ENCODE results near the gene UBXN2A.

DNA sequence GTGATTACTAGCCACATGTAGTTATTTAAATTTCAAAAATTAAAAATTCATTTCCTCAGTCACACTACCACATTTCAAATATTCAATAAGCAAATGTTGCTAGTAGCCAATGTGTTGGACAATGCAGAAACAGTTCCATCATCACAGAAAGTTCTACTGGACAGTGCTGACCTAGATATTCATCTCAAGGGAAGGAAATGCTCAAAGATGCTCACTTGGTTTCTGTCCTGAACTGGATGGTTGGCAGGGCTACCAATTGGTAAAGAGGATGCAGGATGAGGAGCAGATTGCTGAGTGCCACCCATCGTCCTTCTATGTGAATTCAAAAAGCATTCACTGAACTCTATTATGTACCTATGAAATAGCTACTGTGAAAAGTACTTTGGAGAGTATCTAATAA, 6.0 kb upstream of the UBXN2A start:
- no peak for TF ChIP-seq POLR2A (IDR thresholded peaks at IDR 0.05)
- TF ChIP-seq, protein P1, sequence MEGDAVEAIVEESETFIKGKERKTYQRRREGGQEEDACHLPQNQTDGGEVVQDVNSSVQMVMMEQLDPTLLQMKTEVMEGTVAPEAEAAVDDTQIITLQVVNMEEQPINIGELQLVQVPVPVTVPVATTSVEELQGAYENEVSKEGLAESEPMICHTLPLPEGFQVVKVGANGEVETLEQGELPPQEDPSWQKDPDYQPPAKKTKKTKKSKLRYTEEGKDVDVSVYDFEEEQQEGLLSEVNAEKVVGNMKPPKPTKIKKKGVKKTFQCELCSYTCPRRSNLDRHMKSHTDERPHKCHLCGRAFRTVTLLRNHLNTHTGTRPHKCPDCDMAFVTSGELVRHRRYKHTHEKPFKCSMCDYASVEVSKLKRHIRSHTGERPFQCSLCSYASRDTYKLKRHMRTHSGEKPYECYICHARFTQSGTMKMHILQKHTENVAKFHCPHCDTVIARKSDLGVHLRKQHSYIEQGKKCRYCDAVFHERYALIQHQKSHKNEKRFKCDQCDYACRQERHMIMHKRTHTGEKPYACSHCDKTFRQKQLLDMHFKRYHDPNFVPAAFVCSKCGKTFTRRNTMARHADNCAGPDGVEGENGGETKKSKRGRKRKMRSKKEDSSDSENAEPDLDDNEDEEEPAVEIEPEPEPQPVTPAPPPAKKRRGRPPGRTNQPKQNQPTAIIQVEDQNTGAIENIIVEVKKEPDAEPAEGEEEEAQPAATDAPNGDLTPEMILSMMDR (IDR thresholded peaks at IDR 0.05), result no peak
